GM23338 (cell line): ENCODE results near the gene U2SURP. TPM values are rescaled to one million over a fixed set of nuclear protein-coding genes. Genes with fewer than 3 reads are reported as not detected.
A peak's percentile ranks its signal among the peaks of the same experiment; 100 is the strongest.

Experiments
- ATAC-seq: fragments of 200-7000 bp; cut with Tn5 transposase; 3 replicates; pipeline ENCODE4 v1.9.1; 2020
- DNase-seq: peaks from one replicate; pipeline ENCODE4 v3.0.0-alpha.2; 2015; ENCODE audit warnings: low spot score
- H2AFZ ChIP-seq: fragments of 200-600 bp; sonication (generic); 2 replicates; pipeline ENCODE4 v1.8.0; 2016; ENCODE audit warnings: antibody characterized with exemption, mild to moderate bottlenecking, moderate library complexity
- H3F3A ChIP-seq: fragments of 200-600 bp; sonication (generic); replicated peaks from 2 replicates; pipeline ENCODE4 v1.8.0; 2017; ENCODE audit warnings: antibody characterized with exemption, mixed run types, low read depth
- H3K27ac ChIP-seq: fragments of 200-600 bp; sonication (generic); 2 replicates; pipeline ENCODE4 v1.6.1; 2016; ENCODE audit warnings: low read depth
- H3K27me3 ChIP-seq: fragments of 200-600 bp; sonication (generic); 2 replicates; pipeline ENCODE4 v1.8.0; 2016; ENCODE audit warnings: mild to moderate bottlenecking, mixed run types, moderate library complexity; ENCODE audit not compliant: insufficient read depth
- H3K36me3 ChIP-seq: fragments of 200-600 bp; sonication (generic); 2 replicates; pipeline ENCODE4 v1.8.0; 2016; ENCODE audit warnings: mild to moderate bottlenecking; ENCODE audit not compliant: insufficient read depth
- H3K4me1 ChIP-seq: fragments of 200-600 bp; sonication (generic); 2 replicates; pipeline ENCODE4 v1.8.0; 2016; ENCODE audit warnings: mild to moderate bottlenecking, moderate library complexity; ENCODE audit not compliant: insufficient read depth
- H3K4me2 ChIP-seq: fragments of 200-600 bp; sonication (generic); 2 replicates; pipeline ENCODE4 v1.7.1; 2017; ENCODE audit warnings: mixed run types
- H3K4me3 ChIP-seq: fragments of 200-600 bp; sonication (generic); 2 replicates; pipeline ENCODE4 v1.6.1; 2016; ENCODE audit warnings: mixed run types
- H3K79me2 ChIP-seq: fragments of 200-600 bp; sonication (generic); replicated peaks from 2 replicates; pipeline ENCODE4 v1.8.0; 2017; ENCODE audit warnings: mild to moderate bottlenecking; ENCODE audit not compliant: insufficient read depth
- H3K9me2 ChIP-seq: fragments of 200-600 bp; sonication (generic); 2 replicates; pipeline ENCODE4 v1.8.0; 2017; ENCODE audit not compliant: insufficient read depth
- H4K20me1 ChIP-seq: fragments of 200-600 bp; sonication (generic); replicated peaks from 2 replicates; pipeline ENCODE4 v1.8.0; 2017; ENCODE audit warnings: mild to moderate bottlenecking; ENCODE audit not compliant: insufficient read depth
- H3K27ac Mint-ChIP-seq: 2 replicates; pipeline ENCODE4 v1.8.0; 2020; ENCODE audit warnings: inconsistent platforms, mild to moderate bottlenecking, moderate library complexity, mixed read lengths
- H3K27me3 Mint-ChIP-seq: 3 replicates; pipeline ENCODE4 v1.8.0; 2022; ENCODE audit warnings: low read depth, mild to moderate bottlenecking, moderate library complexity, mixed read lengths, inconsistent platforms; ENCODE audit not compliant: insufficient read depth, poor library complexity
- H3K36me3 Mint-ChIP-seq: 3 replicates; pipeline ENCODE4 v1.8.0; 2021; ENCODE audit warnings: low read depth, mild to moderate bottlenecking, inconsistent platforms, moderate library complexity, mixed read lengths
- H3K4me1 Mint-ChIP-seq: 3 replicates; pipeline ENCODE4 v1.8.0; 2020; ENCODE audit warnings: mild to moderate bottlenecking, inconsistent platforms, mixed read lengths
- H3K4me3 Mint-ChIP-seq: 3 replicates; pipeline ENCODE4 v1.8.0; 2021; ENCODE audit warnings: moderate library complexity, mild to moderate bottlenecking, inconsistent platforms, mixed read lengths
- H3K9me3 Mint-ChIP-seq: 3 replicates; pipeline ENCODE4 v1.8.0; 2020; ENCODE audit warnings: moderate library complexity, mild to moderate bottlenecking, inconsistent platforms, mixed read lengths
- EZH2phosphoT487 ChIP-seq: fragments of 200-600 bp; sonication (generic); IDR thresholded peaks from one replicate; pipeline ENCODE4 v1.8.1; 2018; ENCODE audit warnings: antibody characterized with exemption; ENCODE audit not compliant: unreplicated experiment
- ZNF331 ChIP-seq: fragments of 250-450 bp; sonication (Bioruptor Pico); IDR thresholded peaks from 2 replicates; pipeline ENCODE4 v1.5.0; 2020; ENCODE audit warnings: low read depth, mild to moderate bottlenecking, moderate library complexity
- polyA plus RNA-seq: library from polyadenylated mRNA; unstranded; fragments of >200 nt; fragmentation: Nextera tagmentation; extraction: Ambion mirVana; gene quantifications from 2 replicates; pipeline ENCODE4 v1.2.1, GENCODE V29; 2016
- total RNA-seq: library from RNA; depleted of rRNA; stranded (reverse); fragments of >200 nt; shearing (Covaris generic); gene quantifications from 2 replicates; pipeline ENCODE4 v1.2.3, GENCODE V29; 2014
- TF ChIP-seq, protein P1 (sequence below): IDR thresholded peaks from 2 replicates; pipeline ENCODE4 v1.6.1; 2016; ENCODE audit warnings: antibody characterized with exemption
- TF ChIP-seq, protein P2 (sequence below): IDR thresholded peaks from one replicate; pipeline ENCODE4 v1.6.1; 2018; ENCODE audit warnings: antibody characterized with exemption; ENCODE audit not compliant: unreplicated experiment
- TF ChIP-seq, protein P3 (sequence below): fragments of 250-450 bp; sonication (Bioruptor Pico); IDR thresholded peaks from 2 replicates; pipeline ENCODE4 v1.5.0; 2020; ENCODE audit warnings: mild to moderate bottlenecking, moderate library complexity
- TF ChIP-seq, protein P4 (sequence below), 2 experiments: fragments of 200-600 bp in 1 of 2; sonication (generic) in 1 of 2; conservative IDR thresholded peaks; 2 replicates each; pipeline versions ENCODE4 v1.5.1 to v1.6.1; 2016 to 2017; ENCODE audit warnings: antibody characterized with exemption in 2 of 2, low read depth in 2 of 2, mild to moderate bottlenecking in 2 of 2, moderate library complexity in 1 of 2

Gene U2SURP
- total and polyA plus RNA-seq, 2 experiments from 2014 or later = 116 to 372 TPM

DNA sequence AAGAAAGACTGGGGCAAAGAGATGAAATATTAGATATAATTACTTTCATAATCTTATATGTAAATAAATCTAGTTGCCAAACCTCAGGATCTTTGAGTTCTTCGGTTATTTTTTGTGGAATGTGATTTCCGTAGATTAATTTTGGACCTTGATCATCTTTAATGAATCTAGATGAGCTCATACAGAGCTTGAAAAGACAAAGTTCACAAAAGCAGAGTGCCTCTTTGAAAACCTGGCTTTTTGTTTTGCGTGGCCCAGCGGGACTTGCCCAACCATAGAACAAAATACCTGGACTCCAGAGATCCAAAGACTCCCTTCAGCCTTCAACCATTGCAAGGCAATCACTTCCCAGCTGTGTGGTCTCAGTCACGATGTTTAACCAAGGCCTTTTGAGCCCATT is 63.4 kb downstream of the U2SURP start:
- Histone ChIP-seq H3K4me2 (no peak overlapping the region), H3K36me3 (no peaks in the 10 kb centered on the region), H3F3A (0 out of 2 replicates have a peak, but pooled peaks cover 4% of the 10 kb centered on the region), H3K27ac (no peak overlapping the region), H2AFZ (no peak overlapping the region), H4K20me1 (no peaks in the 10 kb centered on the region), H3K27me3 (no peaks in the 10 kb centered on the region), H3K9me2 (peaks cover 5% of the 10 kb centered on the region; the same call in 1 of the 2 replicates), H3K79me2 (no peaks in the 10 kb centered on the region), H3K4me3 (no peak overlapping the region), H3K4me1 (peaks cover 14% of the 10 kb centered on the region; the same call in 1 of the 2 replicates)
- Mint-ChIP-seq H3K27ac (no peak overlapping the region), H3K4me1 (peaks cover 20% of the 10 kb centered on the region), H3K36me3 (peaks cover 10% of the 10 kb centered on the region; the same call in 2 of the 3 replicates), H3K27me3 (peaks cover 2% of the 10 kb centered on the region), H3K9me3 (no peaks in the 10 kb centered on the region), H3K4me3 (no peak overlapping the region)
- no peak for TF ChIP-seq EZH2phosphoT487
- TF ChIP-seq, protein P1, sequence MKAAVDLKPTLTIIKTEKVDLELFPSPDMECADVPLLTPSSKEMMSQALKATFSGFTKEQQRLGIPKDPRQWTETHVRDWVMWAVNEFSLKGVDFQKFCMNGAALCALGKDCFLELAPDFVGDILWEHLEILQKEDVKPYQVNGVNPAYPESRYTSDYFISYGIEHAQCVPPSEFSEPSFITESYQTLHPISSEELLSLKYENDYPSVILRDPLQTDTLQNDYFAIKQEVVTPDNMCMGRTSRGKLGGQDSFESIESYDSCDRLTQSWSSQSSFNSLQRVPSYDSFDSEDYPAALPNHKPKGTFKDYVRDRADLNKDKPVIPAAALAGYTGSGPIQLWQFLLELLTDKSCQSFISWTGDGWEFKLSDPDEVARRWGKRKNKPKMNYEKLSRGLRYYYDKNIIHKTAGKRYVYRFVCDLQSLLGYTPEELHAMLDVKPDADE = no peak
- ATAC-seq (no peak), DNase-seq (no peak)

DNA sequence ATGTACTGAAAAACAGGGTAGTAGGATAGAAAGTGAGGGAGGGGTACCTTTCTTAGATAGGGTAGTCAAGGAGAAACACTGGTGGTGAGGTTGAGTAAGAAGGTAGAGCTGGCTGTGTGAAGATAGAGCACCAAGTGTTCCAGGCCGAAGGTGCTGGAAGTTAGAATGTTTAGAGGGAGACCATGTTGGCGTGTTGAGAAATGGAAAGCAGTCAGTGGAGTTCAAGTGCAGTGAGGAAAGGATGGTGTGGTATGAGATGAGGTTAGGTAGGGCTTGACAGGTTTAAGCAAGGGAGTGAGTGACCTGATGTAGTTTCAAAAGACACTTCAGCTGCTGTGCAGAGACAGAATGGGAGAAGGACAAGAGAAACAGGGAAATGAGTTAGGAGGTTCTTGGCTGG is 64.0 kb downstream of the U2SURP start:
- peaks cover 2% of the 10 kb centered on the region for H3K27me3 Mint-ChIP-seq
- TF ChIP-seq, protein P2, sequence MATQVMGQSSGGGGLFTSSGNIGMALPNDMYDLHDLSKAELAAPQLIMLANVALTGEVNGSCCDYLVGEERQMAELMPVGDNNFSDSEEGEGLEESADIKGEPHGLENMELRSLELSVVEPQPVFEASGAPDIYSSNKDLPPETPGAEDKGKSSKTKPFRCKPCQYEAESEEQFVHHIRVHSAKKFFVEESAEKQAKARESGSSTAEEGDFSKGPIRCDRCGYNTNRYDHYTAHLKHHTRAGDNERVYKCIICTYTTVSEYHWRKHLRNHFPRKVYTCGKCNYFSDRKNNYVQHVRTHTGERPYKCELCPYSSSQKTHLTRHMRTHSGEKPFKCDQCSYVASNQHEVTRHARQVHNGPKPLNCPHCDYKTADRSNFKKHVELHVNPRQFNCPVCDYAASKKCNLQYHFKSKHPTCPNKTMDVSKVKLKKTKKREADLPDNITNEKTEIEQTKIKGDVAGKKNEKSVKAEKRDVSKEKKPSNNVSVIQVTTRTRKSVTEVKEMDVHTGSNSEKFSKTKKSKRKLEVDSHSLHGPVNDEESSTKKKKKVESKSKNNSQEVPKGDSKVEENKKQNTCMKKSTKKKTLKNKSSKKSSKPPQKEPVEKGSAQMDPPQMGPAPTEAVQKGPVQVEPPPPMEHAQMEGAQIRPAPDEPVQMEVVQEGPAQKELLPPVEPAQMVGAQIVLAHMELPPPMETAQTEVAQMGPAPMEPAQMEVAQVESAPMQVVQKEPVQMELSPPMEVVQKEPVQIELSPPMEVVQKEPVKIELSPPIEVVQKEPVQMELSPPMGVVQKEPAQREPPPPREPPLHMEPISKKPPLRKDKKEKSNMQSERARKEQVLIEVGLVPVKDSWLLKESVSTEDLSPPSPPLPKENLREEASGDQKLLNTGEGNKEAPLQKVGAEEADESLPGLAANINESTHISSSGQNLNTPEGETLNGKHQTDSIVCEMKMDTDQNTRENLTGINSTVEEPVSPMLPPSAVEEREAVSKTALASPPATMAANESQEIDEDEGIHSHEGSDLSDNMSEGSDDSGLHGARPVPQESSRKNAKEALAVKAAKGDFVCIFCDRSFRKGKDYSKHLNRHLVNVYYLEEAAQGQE = no peak
- TF ChIP-seq, protein P3, sequence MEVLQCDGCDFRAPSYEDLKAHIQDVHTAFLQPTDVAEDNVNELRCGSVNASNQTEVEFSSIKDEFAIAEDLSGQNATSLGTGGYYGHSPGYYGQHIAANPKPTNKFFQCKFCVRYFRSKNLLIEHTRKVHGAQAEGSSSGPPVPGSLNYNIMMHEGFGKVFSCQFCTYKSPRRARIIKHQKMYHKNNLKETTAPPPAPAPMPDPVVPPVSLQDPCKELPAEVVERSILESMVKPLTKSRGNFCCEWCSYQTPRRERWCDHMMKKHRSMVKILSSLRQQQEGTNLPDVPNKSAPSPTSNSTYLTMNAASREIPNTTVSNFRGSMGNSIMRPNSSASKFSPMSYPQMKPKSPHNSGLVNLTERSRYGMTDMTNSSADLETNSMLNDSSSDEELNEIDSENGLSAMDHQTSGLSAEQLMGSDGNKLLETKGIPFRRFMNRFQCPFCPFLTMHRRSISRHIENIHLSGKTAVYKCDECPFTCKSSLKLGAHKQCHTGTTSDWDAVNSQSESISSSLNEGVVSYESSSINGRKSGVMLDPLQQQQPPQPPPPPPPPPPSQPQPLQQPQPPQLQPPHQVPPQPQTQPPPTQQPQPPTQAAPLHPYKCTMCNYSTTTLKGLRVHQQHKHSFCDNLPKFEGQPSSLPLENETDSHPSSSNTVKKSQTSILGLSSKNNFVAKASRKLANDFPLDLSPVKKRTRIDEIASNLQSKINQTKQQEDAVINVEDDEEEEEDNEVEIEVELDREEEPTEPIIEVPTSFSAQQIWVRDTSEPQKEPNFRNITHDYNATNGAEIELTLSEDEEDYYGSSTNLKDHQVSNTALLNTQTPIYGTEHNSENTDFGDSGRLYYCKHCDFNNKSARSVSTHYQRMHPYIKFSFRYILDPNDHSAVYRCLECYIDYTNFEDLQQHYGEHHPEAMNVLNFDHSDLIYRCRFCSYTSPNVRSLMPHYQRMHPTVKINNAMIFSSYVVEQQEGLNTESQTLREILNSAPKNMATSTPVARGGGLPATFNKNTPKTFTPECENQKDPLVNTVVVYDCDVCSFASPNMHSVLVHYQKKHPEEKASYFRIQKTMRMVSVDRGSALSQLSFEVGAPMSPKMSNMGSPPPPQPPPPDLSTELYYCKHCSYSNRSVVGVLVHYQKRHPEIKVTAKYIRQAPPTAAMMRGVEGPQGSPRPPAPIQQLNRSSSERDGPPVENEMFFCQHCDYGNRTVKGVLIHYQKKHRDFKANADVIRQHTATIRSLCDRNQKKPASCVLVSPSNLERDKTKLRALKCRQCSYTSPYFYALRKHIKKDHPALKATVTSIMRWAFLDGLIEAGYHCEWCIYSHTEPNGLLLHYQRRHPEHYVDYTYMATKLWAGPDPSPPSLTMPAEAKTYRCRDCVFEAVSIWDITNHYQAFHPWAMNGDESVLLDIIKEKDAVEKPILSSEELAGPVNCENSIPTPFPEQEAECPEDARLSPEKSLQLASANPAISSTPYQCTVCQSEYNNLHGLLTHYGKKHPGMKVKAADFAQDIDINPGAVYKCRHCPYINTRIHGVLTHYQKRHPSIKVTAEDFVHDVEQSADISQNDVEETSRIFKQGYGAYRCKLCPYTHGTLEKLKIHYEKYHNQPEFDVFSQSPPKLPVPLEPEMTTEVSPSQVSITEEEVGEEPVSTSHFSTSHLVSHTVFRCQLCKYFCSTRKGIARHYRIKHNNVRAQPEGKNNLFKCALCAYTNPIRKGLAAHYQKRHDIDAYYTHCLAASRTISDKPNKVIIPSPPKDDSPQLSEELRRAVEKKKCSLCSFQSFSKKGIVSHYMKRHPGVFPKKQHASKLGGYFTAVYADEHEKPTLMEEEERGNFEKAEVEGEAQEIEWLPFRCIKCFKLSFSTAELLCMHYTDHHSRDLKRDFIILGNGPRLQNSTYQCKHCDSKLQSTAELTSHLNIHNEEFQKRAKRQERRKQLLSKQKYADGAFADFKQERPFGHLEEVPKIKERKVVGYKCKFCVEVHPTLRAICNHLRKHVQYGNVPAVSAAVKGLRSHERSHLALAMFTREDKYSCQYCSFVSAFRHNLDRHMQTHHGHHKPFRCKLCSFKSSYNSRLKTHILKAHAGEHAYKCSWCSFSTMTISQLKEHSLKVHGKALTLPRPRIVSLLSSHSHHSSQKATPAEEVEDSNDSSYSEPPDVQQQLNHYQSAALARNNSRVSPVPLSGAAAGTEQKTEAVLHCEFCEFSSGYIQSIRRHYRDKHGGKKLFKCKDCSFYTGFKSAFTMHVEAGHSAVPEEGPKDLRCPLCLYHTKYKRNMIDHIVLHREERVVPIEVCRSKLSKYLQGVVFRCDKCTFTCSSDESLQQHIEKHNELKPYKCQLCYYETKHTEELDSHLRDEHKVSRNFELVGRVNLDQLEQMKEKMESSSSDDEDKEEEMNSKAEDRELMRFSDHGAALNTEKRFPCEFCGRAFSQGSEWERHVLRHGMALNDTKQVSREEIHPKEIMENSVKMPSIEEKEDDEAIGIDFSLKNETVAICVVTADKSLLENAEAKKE (CRISPR knock-in tag) = no peak
- no peak for TF ChIP-seq ZNF331 (CRISPR knock-in tag)
- TF ChIP-seq, protein P1 = no peak
- TF ChIP-seq, protein P4, sequence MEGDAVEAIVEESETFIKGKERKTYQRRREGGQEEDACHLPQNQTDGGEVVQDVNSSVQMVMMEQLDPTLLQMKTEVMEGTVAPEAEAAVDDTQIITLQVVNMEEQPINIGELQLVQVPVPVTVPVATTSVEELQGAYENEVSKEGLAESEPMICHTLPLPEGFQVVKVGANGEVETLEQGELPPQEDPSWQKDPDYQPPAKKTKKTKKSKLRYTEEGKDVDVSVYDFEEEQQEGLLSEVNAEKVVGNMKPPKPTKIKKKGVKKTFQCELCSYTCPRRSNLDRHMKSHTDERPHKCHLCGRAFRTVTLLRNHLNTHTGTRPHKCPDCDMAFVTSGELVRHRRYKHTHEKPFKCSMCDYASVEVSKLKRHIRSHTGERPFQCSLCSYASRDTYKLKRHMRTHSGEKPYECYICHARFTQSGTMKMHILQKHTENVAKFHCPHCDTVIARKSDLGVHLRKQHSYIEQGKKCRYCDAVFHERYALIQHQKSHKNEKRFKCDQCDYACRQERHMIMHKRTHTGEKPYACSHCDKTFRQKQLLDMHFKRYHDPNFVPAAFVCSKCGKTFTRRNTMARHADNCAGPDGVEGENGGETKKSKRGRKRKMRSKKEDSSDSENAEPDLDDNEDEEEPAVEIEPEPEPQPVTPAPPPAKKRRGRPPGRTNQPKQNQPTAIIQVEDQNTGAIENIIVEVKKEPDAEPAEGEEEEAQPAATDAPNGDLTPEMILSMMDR (conservative IDR thresholded peaks at IDR 0.05; ENCODE audit: low read depth in 2 of 2) = no peak

More for the DNA sequence above, 64.0 kb downstream of the U2SURP start:
- DNase-seq (no peak), ATAC-seq (peak; percentile 17; the same call in 2 of the 3 replicates)
- Histone ChIP-seq H3K4me3 (no peak overlapping the region), H3F3A (0 out of 2 replicates have a peak, but pooled peaks cover 4% of the 10 kb centered on the region), H3K27ac (no peak overlapping the region), H3K27me3 (no peaks in the 10 kb centered on the region), H4K20me1 (no peaks in the 10 kb centered on the region), H2AFZ (no peak overlapping the region), H3K4me2 (no peak overlapping the region), H3K79me2 (no peaks in the 10 kb centered on the region), H3K36me3 (no peaks in the 10 kb centered on the region), H3K9me2 (peaks cover 5% of the 10 kb centered on the region; the same call in 1 of the 2 replicates), H3K4me1 (peaks cover 14% of the 10 kb centered on the region; the same call in 1 of the 2 replicates)
- H3K27ac Mint-ChIP-seq = no peak overlapping the region
- H3K9me3 Mint-ChIP-seq = no peaks in the 10 kb centered on the region
- peaks cover 10% of the 10 kb centered on the region; the same call in 2 of the 3 replicates for H3K36me3 Mint-ChIP-seq
- no peak overlapping the region for H3K4me3 Mint-ChIP-seq
- H3K4me1 Mint-ChIP-seq = peaks cover 20% of the 10 kb centered on the region
